ENCODE results near the gene HDAC4.

The HDAC4 gene

DNA sequence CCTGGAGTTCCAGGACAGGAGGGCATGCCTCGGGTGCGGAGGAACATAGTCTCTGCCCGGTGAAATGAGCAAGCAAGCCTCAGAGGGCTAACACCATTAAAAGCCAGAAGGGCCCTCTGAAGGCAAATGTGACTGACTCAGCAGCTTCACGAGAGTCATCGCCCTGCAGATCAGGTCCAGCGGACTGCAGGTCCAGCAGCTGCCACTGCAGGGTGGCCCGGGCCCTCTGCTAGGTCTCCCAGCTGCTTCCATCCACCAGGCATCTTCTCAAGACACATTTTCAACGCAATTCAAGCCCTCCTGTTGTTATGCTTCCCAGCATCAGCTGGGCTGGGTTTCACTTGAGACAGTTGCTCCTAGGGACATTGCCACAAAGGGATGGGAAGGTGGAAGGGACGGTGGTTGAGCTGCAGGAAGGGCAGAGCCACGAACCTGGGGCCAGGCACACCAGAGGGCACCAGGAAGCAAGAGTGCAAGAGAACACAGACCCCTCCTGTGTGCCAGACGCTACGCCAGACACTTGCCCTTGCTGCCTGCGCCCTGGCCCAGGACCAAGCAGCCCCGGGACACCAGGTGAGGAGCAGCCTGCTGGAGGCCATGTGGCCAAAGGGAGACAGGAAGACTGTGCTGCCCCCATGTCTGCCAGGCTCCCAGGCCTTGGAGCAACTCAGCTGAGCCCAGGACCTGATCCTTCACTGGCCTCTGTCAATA, 173.0 kb downstream of the HDAC4 start:
- peak; percentile 34 for DNase-seq

DNA sequence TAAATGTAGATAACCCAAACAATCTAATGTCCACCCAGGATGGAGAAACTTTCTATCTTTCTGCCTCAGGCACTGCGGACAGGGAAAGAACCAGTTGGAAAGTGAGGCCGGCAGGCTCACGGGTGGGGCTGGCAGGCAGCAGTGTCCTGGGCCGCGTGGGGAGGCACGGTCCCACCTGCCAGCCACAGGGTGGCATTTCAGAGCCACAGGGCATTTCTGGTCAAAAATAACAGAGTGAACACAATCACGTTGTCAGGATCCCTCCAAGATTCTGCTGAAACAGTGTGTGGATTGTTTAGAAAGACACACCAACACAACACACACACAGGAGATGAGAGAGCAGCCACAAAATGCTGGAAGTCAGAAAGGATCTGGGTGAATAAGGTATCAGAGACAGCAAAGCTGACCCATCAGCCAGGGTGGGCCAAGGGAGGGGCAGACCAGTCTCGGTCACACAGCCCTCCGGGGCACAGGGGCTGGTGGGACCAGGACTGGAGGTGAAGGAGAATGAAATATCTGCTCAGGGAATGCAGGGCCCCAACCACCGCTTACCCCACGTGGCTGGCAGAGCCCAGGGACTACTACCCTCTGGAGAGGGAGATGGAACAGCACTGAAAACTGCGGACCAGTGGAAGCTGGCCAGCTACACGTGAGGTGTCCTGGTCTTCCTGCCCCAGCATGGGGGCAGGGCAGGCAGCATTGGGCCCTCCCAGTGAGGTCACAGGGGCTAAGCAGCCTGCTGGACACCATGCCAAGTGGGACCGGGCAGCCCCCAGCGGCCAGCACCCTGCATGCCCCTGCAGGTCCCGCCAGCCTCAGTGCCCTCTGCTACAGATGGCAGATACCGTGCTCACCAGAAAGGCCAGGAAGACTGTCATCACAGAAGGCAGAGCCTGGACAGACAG, 173.9 kb downstream of the HDAC4 start:
- DNase-seq, result no peak

DNA sequence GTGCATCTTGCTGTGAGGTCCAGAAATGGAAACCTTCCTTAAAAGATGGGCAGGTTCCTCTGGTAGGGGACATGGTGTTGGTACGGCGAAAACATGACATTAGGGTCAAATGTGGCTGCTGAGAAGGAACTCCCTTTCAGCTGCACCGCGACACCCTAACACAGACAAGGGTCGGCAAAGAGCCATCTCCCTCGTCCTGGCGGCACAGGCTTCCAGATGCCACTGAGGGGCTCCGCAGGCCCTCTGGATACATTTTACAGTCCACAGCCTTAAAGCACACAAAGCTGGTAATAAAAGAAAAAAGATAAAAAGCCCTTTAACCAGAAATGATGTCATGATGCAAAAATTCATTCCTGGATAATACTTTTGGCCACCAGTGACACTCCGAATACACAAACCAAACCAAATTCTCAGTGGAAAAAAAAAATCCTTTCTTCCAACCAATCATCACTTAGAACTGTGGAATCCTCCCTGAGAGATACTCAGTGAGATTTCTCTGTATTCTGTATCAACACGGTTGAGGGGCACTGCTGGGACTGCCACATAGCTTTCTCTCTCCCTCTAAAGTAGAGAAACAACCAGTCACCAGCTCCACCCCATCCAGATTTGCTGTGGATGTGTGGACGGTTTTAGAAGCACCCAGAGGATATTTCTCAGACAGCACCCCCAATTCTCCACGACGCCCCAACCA, 174.8 kb downstream of the HDAC4 start:
- DNase-seq, result no peak

DNA sequence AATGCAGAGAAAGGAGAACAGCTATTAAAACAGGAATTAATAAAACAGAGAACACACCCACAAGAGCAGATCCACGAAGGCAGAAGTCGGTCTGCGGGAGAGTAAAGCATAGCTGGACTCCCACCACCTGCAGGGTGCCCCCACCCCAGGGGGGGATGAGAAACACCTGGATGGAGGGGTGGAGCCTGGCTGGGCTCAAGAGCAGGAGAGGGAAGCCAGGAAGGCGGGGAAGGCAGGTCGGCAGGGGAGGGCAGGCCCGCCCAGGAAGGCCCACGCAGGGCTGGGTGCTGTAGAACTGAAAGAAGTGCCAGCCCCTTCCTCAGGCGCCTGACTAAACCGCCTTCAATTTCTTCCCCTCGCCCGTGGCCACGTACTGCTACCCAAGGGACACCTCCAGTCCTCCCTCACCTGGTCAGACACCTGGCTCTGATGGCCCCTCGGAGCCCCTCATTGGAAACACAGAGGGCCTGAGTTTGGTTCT, 175.4 kb downstream of the HDAC4 start:
- peak; percentile 67 for DNase-seq

DNA sequence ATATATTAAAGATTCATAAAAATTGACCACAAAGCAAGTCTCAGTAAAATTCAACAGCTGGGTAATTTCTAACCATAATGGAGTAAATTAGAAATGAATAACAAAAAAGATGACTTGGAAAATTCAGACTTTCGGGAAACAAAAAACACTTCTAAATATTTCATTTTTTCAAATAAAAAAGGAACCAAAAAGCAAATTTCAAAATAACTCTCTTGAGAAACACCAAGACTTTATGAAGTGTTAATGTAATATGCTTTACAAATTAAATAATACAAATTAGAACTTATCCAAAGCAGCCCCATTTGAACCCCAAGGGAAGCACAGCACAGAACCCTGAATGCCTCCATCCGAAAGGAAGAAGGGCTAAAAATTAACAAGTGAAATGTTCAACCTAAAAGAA, 175.9 kb downstream of the HDAC4 start:
- DNase-seq, result no peak

DNA sequence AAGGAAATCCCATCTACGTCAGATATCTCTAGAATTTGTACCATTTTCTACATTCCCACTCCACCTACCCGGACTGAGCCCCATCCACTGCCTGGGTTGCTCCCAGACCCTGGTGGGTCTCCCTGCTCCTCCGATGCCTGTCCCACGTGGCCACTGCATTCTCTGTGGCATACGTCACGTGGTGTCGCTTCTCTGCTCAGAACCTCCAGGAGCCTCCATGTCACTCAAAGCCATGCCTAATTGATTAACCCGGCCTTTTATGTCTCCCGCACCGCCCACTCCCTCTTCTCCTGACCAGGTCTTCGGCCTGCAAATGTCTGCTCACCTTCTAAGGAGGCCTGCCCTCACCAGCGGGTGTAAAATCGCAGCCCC, 176.6 kb downstream of the HDAC4 start:
- DNase-seq, result no peak

DNA sequence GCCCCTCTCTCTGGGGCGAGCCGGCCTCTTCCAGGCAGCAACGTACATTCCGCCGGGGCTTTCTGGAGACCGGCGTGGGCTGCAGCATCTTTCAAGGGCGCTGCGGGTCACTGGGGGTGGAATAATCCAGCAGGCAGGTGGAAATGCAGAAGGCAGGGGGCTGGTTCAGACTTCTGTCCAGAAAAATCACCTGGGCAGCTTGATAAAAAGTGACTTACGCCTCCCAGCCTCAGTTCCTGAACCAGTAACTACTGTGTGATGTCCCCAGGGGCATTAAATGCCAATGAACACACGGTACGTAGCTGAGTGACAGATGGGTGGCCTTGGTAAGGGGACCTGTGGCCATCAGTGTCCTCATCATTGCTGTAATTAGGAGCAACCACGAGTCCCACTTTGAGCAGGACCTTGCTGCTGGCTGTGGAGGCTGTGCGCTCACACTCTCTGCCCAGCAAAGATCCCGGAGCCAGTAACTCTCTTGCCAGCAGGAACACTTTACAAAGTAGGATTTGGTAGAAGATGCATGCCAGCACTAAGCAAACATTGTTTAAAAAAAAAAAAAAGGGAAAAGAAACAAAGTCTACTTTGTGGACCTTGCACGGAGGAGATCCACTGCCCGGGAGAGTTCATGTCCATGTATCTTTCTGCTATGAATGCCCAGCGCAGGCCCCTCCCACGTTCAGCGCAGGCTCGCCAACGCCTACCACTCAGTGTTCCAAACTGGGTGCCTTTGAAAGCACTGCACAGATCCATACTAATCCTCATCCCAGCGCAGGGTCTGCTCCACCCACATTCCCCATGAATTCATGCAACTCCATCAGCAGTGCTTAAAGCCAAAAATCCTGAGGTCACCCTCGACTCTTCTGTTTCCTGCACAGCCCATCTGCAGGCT, 177.3 kb downstream of the HDAC4 start:
- no peak for DNase-seq

DNA sequence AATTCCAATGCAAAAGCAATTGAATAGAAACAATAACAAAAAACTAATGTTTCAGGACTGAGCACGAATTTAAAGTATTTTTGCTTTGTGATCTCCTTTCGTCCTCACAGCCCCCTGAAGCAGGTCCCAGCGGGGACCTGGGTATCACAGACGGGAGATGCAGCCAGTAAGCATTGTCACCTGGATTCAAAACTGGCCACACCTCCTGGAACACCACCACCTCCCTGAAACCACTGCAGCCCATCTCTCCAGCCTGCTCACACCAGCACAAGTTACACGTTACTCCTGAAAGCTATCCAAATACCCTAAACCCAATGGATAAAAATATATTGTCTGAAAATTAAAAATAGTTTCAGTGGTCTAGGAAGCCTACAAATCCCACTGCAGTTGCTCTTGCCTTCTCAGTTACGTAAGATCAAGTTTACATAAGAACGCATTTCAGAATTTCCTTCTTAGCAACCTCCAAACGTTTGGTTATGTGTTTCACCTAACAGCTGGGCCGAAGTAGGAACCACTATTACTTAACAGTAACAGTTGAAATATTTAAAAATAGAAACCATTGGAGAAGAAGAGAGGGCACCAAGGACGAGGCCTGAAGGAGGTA, 178.0 kb downstream of the HDAC4 start:
- DNase-seq, result no peak

DNA sequence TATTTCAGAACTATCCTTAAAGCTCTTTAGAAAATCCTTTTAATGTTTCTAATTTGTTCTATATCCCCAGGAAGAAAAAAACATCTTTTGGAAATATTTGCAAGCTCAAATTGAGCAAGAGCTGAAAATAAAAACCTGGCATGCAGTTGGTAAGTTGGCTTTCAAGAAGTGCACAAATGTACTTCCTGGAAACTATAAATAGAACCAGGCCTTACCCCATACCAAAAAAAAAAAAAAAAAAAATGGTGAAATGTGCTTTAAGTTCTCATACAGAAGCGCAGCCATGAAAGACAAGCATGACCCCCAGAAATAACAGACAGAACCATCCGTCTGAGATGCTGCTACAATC, 178.5 kb downstream of the HDAC4 start:
- DNase-seq, result no peak

DNA sequence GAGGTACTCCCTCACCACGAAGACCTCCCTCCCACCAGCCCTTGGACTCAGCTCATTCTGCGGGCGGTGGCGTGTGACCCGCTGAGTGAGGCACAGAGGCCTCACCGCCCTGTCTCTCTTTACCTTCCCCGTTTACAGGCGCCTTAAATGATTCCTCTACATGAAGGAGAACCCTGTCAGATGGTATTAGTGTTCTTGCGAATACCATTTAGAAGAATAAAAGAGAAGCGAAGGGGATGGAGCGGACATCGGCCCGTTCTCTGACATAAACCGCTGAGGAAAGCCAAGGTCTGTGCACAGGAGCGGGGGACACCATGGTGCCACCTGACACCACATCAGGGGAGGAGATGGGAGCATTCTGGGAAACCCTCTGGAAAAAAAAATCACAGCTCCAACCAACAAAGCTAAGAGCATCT, 179.8 kb downstream of the HDAC4 start:
- DNase-seq, result no peak

DNA sequence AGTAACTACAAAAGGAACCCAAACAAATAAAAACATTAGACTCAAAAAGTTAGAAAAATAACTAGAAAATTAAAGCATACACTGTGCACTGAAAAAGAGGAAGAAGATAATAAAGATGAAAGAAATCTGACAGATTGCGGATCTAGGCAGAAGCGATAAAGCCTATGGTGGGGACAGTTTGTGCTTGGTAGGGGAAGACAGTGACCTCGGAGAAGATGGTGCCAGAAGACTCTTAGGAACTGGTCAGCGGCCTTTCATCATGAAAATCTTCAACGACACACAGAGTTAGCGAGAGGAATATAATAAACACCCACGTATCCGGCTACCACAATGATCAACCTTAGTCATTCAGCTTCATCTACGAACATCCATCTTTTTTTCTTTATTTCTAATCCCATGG, 180.5 kb downstream of the HDAC4 start:
- no peak for DNase-seq

DNA sequence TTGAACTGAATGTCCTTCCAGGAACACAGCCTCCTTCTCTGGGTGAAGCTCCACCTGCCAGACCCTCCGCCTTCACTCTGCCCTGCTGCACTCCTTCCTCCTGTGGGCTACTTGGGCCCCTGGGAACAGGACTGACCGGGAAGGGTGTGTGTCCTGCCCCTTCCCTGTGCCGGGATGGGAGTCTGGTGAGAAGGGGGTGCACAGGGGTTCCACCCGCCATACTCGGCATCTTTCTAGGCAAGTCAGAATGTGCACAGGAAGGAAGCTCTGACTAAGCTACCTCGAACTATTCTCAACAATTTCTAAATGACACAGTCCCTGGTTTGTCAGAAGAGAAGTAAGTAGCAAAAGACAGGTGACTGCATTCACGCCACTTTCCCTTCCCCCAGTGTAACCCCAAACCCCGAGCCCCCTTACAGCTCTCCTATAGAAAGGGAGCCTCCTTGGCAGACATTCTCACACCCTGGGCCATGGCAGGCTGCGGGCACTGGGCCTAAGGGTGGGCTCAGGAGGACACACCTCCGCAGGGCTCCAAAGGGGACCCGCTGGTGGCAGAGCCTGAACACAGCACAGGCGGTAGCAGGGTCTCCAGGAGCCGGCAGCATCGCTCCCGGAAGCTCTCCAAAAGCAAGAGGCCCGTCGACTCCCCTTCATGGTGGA, 184.1 kb downstream of the HDAC4 start:
- no peak for DNase-seq

DNA sequence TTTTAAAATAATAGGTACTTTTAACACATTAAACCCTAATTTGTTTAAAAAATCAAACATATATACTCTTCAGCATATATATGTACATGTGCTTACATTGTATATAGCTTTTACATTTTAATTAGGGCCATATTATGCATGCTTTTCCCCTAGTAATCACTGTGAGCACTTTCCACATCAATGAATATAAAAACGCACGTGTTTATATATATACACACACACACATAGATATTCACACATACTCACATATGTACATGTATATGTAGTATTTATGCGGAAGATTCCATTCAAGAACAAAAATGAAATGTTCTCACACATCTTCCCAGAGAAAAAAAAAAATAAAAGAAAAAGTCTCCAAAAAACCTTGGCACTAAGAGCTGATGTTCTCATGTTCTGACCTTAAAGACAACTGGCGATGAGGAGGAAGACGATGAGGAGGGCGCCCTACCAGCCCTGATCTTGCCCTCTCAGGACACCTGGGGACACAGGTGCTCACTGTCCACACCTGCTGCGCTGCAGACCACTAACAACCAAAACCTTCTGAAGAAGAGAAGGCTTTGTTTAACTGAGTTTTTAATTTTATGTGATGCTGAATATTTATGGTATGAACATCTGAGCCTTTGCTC, 184.7 kb downstream of the HDAC4 start:
- no peak for DNase-seq

DNA sequence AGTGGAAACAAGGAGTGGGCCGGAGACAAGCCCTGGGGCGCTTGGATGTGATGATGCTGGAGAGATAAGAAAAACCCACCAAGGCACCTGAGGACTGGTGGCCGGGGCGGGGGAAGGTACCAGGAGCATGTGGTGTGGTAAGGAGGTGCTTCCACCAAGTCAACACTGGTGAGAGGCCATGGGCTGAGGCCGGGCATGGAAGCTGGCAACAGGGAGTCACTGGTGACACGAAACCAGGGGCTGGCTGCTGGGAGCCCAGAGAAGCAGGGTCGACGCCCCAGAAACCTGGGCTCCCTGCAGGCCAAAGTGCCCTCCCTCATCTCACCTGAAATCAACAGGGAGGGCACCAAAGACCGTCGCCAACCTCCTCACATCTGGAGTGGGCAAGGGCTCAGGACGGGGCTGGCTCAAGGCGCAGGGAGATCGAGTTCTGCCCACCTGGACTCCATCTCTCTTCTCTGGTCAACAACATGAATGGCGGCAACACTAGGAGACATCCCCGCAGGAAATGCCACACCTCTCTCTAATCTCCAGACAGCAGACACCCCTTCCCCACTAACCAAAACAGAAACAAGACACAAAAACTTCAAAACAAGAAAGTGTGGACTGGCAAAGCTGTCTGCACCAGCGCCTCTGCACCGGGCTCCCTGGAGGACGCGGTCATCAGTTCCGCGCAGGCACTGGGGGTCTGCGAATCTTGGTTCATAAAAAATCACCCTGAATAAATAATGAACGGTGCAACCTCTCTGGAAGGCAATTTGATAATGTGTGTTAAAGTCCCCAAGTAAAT, 185.5 kb downstream of the HDAC4 start:
- DNase-seq, result no peak

DNA sequence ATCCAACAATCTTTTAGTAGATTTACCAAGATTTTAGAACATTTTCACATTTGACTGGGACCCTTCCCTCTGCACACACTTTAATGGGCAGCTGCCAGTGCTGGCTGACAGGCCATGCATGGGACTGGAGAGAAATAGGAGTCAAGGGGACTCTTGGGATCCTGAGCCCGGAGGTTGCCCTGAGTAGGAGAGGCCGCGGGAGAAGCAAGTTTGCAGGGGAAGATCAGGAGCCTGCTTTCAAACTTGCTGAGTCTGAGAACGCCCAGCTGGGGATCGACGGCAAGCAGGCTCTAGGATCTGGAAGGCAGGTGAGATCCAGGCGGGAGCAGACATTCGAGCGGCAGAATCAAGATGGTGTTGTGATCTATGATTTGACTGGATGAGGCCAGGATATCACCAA, 186.1 kb downstream of the HDAC4 start:
- DNase-seq, result no peak

DNA sequence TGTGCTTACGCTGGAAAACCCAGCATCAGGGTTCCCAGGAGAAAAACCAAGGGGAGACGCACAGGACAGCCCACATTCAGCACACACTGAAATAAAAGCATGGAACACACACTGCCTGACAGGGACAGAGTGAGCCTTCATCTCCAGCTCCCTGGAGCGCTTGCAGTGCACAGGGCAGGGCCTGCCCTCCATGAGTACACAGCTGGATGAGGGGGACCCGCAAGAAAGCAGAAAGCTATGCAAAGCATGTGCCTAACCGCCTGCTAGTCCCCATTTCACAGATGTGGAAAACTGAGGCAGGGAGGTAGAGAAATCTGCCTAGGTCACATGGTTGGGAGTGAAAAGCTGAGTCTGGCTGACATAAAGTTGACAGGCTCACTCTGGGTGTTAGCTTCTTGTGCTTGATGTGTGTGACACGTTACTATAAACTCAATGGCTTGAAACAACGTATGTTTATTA, 187.1 kb downstream of the HDAC4 start:
- DNase-seq, result no peak

DNA sequence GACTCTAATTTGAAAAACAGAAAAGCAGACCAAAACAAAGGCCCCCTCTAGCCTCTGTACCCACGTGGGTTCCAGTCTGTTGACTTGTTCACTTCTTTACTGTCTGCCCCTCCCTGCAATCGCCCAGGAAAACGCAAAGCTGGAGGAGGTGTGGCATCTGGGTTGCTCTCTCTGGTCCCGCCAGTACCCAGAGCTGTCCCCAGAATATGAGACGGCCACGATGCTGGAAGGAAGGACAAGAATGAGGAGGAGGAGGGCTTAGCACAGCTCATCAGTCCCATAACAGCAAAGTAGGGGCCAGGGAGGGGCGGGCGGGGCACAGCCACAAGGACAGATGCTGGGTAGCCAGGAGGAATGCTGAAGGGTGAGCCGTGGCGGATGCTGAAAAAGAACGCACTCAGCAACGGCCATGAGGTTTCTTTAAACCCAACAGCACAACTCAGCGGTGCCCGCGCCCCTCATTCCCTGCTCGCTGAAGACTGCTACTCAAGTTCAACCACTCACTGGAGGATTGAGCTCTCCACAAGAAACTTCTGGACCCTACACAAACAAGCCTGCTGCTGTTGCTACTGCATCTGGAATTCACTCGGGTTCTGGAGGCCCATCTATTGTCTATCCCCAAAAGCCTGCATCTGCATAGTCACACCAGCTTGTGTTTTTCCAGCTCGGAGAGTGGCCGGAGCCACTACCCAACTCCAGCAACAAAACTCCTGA, 187.7 kb downstream of the HDAC4 start:
- DNase-seq, result no peak

DNA sequence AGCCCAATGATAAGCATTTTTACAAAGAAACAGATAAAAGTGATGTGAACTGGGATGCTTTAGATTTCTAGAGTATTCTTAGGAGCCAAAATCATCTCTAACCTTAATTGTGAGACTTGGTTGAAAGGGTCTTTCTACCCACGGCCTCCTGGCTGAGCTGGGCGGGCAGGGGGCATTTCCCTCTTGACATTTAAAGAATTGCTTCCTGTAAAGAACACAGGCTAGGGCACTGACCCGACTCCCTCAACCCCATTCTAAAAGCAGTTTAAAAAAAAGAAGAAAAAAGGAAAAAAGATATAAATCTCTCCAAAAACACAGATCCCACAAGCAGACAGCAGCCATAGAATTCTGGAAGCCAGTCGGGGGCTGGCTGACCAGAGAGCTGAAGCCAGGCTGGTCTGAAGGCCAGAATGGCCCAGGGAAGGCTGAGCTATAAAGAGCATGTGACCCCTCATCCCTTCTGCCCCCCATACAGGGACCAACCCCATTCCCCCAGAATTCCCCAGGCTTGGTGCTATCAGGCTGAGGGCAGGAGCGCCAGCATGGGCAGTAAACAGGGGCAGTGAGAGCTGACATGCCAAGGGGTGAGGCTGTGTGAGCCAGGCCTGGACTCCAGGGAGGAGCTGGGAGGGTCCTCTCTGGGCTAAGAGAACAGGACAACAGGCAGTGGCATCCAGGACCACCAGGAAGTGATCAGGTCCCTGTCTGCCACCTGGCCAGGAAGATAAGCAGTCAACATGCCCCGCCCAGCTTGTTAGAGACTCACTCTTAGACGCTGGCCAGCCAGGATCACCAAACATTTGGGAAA, 188.5 kb downstream of the HDAC4 start:
- DNase-seq, result no peak

Data from COR-L47 (cell line).